Activated CD8-positive, alpha-beta memory T cell treated with anti-CD3 and anti-CD28 coated beads, Interleukin-2, amount 50 U/mL, for 48 hours (primary cell): ENCODE measurements around the gene TTYH3.
A peak's percentile ranks its signal among the peaks of the same experiment; 100 is the strongest.
"Not testable (repeated sequence)": the region's sequence is repeated elsewhere in the genome, so short reads cannot be mapped to it uniquely, and the experiment has no call there.

Experiments
- DNase-seq: peaks from one replicate; pipeline ENCODE4 v3.0.0-alpha.2; 2020

The TTYH3 gene

GRCh38 chr7:2666588-2667250, 34.9 kb downstream of the TTYH3 start:
- DNase-seq: no peak

- no peak for DNase-seq
Measured at GRCh38 chr7:2667843-2668242, 36.1 kb downstream of the TTYH3 start.

GRCh38 chr7:2668401-2668800, 36.6 kb downstream of the TTYH3 start:
- no peak for DNase-seq

- DNase-seq: no peak
Measured at GRCh38 chr7:2670171-2670570, 38.4 kb downstream of the TTYH3 start.

GRCh38 chr7:2670720-2671391, 39.1 kb downstream of the TTYH3 start:
- peak; percentile 88 for DNase-seq

- not testable (repeated sequence) for DNase-seq
Measured at GRCh38 chr7:2673214-2673613, 41.4 kb downstream of the TTYH3 start.

GRCh38 chr7:2673934-2674333, 42.1 kb downstream of the TTYH3 start:
- no peak for DNase-seq

- no peak for DNase-seq
Measured at GRCh38 chr7:2675256-2675764, 43.5 kb downstream of the TTYH3 start.

- not testable (repeated sequence) for DNase-seq
Measured at GRCh38 chr7:2676576-2676975, 44.8 kb downstream of the TTYH3 start.

- DNase-seq: not testable (repeated sequence)
Measured at GRCh38 chr7:2678454-2678853, 46.7 kb downstream of the TTYH3 start.

- not testable (repeated sequence) for DNase-seq
Measured at GRCh38 chr7:2679135-2680127, 47.6 kb downstream of the TTYH3 start.

- no peak for DNase-seq
Measured at GRCh38 chr7:2680256-2680655, 48.5 kb downstream of the TTYH3 start.

GRCh38 chr7:2680792-2681490, 49.2 kb downstream of the TTYH3 start:
- DNase-seq: peak; percentile 77

GRCh38 chr7:2681929-2682799, 50.4 kb downstream of the TTYH3 start:
- no peak for DNase-seq

GRCh38 chr7:2684501-2684900, 52.7 kb downstream of the TTYH3 start:
- DNase-seq: no peak

- DNase-seq: no peak
Measured at GRCh38 chr7:2686101-2686500, 54.3 kb downstream of the TTYH3 start.

- no peak for DNase-seq
Measured at GRCh38 chr7:2687338-2687869, 55.6 kb downstream of the TTYH3 start.

GRCh38 chr7:2687881-2688318, 56.1 kb downstream of the TTYH3 start, which contains the start of gene AMZ1:
Gene AMZ1, plus strand, starts transcription at chr7:2688202. Its CDS starts 12,250 bp downstream, at chr7:2700452.
- DNase-seq: no peak

GRCh38 chr7:2688409-2689342, 56.9 kb downstream of the TTYH3 start:
- no peak for DNase-seq

- DNase-seq: no peak
Measured at GRCh38 chr7:2689343-2689847, 57.6 kb downstream of the TTYH3 start.
